CD4-positive, alpha-beta T cell treated with Interleukin-21 for 1 hour (primary cell): ENCODE results near the gene FBF1.

Experiments used
- DNase-seq: peaks from one replicate; pipeline ENCODE4 v3.0.0-alpha.2; 2020

FBF1 gene

DNA sequence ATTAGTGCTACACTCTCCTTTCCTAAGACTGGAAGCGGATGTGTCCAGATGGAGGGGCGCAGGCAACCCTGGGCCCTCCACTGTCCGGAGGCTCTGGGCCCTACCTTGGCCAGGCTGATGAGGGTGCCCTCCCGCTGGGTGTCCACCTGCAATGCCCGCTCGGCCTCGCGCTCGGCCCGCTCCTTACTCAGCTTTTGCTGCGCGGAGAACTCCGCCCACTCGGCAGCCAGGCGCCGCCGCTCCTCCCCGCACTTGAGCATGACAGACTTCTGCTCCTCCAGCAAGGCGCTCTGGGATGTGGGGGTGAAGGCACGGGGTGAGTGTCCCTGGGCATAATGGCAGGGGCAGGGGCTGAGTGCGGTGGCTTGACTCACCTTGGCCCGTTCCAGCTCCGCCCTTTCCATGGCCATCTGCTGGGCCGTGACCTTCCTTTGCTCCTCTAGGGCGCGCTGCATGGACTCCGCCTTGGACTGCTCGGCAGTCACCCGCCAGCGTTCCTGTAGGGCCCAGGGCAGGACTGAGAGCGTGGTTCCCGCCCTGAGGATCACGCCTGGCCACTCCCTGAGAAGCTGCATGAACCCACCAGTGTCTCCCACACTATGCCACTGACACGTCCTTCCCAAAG, 26.1 kb downstream of the FBF1 start:
- no peak for DNase-seq

- no peak for DNase-seq
Observed at GRCh38 chr17:75913537-75914210, 27.2 kb downstream of the FBF1 start.

GRCh38 chr17:75910699-75911098, 30.1 kb downstream of the FBF1 start:
- no peak for DNase-seq

DNA sequence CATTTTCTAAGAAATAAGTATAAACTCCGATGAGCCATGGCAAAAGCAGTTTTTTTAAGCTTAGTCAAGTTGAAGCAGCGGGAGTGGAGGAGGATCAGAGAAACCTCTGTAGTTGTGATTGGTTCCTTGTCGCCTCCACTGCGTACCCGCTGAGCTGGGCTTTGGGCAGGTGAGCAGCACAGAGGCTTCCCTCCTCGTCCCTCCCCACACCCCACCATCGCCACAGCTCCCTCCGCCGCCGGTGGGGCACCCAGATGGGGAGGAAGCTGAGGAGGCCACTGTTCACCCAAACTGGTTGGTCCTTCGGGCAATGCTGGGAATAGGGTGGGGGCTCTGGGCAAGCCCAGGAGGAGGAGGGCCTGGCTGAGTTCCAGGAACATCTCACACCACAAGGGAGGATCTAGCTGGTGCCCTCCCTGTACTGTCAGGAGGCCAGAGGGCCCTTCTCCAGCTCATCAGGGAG, 31.0 kb downstream of the FBF1 start:
- DNase-seq: no peak

GRCh38 chr17:75909051-75909811, 31.6 kb downstream of the FBF1 start:
- DNase-seq: no peak

DNA sequence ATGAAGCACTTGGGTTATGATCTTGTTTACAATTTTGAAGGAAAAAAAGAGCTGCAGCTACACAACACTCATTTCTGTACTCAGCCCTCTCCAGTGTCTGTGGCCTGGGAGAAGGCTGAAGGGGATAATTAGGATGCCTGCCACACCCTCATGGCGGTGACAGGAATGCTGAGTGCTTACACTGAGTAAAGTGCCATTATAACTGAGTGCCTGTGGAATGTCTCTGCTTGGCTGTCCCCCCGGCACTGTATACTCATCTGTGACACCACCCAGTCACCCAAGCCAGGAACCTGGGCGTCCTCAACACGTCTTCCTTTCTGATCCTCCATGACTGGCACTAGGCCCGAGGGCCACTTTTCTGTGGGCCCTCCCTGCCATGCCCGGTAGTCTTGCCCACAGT, 32.6 kb downstream of the FBF1 start:
- DNase-seq: no peak

DNA sequence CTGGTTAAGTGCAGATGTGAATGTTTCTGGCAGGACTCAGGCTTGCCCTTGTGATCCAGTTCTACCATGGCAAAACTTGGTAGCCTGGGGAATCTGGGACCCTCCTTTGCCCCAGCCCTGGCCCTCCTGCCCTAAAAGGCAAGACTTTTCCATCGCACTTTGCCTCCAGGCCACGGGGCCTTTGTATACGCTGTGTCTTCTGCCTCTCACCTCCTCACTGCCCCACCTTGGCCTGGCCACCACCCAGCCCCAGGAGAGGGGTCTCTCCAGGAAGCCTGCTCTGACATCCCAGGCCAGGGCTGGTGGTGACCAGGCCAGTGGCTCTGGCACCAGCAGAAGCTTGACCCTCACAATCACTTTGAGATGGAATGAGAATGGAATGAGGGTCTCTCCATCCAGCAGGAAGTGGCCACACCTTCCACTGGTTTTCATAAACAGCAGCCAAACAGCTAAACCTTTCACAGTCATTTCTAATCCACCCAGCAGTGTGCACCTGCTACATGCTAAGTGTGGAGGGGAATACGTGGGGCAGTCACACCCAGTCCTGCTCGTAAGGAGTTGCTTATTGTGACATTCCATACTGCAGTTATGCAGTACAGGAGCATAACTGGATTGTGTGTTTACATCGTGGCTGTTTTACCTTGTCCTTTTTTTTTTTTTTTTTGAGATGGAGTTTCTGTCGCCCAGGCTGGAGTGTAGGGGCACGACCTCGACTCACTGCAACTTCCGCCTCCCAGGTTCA, 34.5 kb downstream of the FBF1 start:
- DNase-seq: no peak

DNA sequence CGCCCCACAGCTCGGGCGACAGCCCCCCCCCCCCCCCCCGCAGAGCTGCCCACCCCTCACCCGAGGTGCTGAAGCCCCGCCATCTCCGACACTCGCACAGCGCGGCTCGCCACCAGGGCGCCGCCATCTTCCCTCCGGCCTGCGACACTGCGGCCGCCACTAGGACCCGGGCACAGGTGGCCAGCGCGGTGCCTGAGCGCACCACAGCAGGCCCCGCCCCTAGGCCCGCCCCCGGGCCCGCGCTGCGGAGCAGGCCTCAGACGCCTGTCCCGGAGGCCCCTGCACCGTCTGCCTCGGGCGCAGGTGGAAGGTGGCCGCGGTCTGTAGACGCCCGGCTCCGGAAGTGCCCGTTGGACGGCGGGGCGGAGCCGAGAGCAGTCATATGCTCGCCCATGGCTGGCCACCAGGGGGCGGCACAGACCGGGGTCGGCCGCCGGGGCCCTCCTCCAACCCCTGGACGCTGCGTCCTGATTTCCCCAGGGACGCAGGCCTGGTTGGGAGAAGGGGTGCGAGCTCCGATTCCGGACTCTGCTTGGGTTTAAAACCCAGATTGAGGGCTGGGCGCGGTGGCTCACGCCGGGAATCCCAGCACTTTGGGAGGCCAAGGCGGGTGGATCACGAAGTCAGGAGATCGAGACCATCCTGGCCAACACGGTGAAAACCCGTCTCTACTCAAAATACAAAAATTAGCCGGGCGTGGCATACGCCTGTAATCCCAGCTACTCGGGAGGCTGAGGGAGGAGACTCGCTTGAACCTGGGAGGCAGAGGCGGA, 35.9 kb downstream of the FBF1 start, which contains the start of gene MRPL38:
Gene MRPL38, minus strand, starts transcription at position 136 of the 773 bp plus-strand sequence. Its CDS starts 9 bp downstream, at position 127.
- peak; percentile 95 for DNase-seq

DNA sequence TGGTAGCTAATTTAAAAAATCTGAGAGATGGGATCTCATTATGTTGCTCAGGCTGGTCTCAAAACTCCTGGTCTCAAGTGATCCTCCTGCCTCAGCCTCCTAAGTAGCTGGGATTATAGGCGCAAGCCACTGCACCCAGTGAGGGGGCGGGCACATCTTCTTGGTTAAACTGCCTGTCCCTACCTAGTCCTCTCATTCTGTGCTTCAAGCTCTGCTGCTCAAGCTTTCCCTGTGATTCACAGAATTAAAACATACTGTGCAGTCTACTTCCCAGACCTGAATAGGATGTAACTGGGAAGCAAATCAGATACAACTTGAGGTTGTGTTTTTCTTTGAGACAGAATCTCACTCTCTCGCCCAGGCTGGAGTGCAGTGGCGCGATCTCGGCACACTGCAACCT, 38.4 kb downstream of the FBF1 start:
- no peak for DNase-seq

- DNase-seq: no peak
Observed at GRCh38 chr17:75901727-75902126, 39.1 kb downstream of the FBF1 start.

- DNase-seq: no peak
Observed at GRCh38 chr17:75900691-75901533, 39.9 kb downstream of the FBF1 start.

DNA sequence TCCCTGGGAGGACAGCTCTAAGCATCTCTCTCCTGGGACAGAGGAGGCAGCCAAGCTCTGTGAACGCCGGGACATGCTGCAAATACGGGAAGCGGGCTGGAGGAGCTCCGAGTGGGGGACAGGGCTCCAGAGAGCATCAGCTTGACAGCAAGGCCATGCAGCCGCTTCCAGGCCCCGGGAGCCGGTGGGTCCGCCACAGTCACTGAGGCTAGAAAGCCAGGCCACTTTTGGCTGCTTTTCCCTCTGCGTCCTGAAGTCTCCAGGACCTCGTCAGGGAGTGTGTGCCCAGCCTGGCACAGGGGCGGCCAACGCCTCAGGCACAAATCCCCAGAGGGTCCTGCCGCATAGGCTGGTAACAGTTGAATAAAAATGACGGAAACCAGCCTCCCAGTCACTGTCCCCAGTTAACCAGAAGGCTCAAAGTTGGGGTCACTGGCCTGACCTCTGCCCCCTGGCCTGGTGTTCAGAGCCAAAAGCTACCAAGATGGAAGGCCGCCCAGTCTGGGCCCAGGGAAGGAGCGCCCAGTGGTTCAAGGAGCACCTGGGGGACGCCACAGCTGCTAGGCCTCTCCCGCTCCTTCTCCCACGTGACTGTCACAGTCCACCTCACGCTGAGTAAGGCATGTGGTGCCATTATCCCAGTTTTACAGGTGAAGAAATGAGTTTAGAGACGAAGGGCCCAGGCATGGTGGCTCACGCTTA, 40.9 kb downstream of the FBF1 start:
- DNase-seq: no peak

- no peak for DNase-seq
Observed at GRCh38 chr17:75899353-75899752, 41.5 kb downstream of the FBF1 start.

DNA sequence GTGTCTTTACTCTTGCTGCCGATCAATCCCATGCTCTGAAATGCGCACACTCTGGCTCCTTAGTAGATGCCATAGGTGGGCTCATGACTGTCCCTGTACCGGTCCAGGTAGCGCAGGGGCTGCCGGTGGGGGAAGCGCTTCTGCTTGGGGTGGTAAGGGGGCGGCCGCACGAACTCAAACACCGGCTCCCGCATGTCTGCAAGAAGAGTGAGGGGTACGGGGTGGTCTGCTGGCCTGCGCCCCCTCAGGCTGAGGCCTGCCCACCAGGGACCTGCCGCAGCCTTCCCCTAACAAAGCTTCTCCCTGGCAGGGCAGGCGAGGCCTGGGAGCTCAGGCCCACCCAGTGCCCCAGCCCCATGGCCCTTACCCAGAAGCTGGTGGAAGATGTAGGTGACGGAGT, 42.1 kb downstream of the FBF1 start:
- no peak for DNase-seq

- no peak for DNase-seq
Observed at GRCh38 chr17:75898065-75898464, 42.8 kb downstream of the FBF1 start.

DNA sequence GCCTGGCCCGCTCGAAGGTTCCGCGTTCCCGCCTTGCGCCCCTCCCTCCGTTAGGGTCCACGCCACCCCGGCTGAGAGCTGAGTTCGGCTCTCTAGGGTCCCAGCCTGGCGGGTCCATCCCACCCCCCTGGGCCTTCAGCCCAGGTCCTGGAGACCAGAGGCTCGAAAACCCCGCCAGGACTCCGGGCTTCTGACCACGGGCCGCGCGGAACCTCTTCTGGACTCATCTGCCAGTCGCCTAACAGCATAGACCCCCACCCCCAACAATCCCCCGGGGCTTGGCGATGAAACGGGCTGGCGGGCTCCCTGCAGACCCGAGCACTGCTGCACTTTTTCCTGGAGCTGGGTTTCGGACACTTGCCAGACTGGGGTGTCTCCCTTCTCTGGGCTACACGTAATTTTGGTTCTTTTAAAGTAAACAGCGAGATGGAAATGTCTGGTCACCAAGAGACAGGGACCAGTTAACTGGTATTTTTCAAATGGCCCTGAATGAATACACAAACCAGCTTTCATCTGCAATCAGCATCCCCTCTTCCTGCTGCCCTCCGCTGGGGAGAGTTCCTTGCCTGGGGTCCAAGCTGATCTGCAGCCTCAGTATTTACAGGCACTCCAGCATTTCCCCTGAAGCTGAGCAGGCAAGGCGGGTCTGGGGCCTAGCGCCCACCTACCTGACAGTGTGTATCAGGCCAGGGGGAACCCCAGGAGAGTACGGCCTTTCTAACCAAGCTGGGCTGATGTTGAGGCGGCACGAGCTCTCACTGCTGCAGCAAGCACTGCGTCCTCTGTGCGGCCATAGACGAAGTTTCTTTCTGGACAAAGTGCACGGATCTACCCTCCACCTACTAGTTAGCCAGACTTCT, 43.5 kb downstream of the FBF1 start:
- DNase-seq: no peak

- DNase-seq: peak; percentile 82
Observed at GRCh38 chr17:75896415-75897159, 44.3 kb downstream of the FBF1 start, which contains the start of gene TRIM65. TRIM65 (minus strand) TSS chr17:75896951; CDS start chr17:75896937, 14 bp downstream.

- no peak for DNase-seq
Observed at GRCh38 chr17:75895370-75896155, 45.3 kb downstream of the FBF1 start.
